ENCODE data around the gene LSM4.

The LSM4 gene

GRCh38 chr19:18278521-18279265 is 44.2 kb downstream of the LSM4 start:
- Histone ChIP-seq H3K4me3 (ENCODE audit: low read length) (peak overlapping the region; percentile 93), H3K4me1 (ENCODE audit: control insufficient read depth, low read length) (peaks cover 28% of the 10 kb centered on the region), H3K27ac (ENCODE audit: low read depth, low read length) (no peak overlapping the region), H3K4me2 (ENCODE audit: low read length) (peak overlapping the region; percentile 65), H3K36me3 (ENCODE audit: control insufficient read depth, low read length) (peaks cover 45% of the 10 kb centered on the region), H3K9me3 (ENCODE audit: control insufficient read depth, insufficient read depth, low read length) (no peaks in the 10 kb centered on the region), H3F3A (ENCODE audit: control insufficient read depth, insufficient read depth) (peaks cover 8% of the 10 kb centered on the region), H3K79me2 (ENCODE audit: control insufficient read depth, low read length) (peaks cover 62% of the 10 kb centered on the region), H4K20me1 (ENCODE audit: control insufficient read depth, insufficient read depth, low read depth, low read length) (peaks cover 22% of the 10 kb centered on the region), H3K27me3 (ENCODE audit: control insufficient read depth, low read length) (no peaks in the 10 kb centered on the region), H3K9me2 (replicated peaks; ENCODE audit: control insufficient read depth, low read length) (no peaks in the 10 kb centered on the region)
- no peak for TF ChIP-seq EZH2phosphoT487 (IDR thresholded peaks at IDR 0.05; ENCODE audit: borderline replicate concordance, low read length)
- peak; percentile 55 for TF ChIP-seq CTCF (IDR thresholded peaks at IDR 0.05; ENCODE audit: low read depth, low read length, poor library complexity, severe bottlenecking)

- H3K9me2 ChIP-seq (replicated peaks; ENCODE audit: control insufficient read depth, low read length) = no peaks in the 10 kb centered on the region
- H3F3A ChIP-seq (ENCODE audit: control insufficient read depth, insufficient read depth) = peaks cover 6% of the 10 kb centered on the region
- no peak overlapping the region for H3K27ac ChIP-seq (ENCODE audit: low read depth, low read length)
- TF ChIP-seq EZH2phosphoT487 (IDR thresholded peaks at IDR 0.05; ENCODE audit: borderline replicate concordance, low read length) = no peak
- H3K79me2 ChIP-seq (ENCODE audit: control insufficient read depth, low read length) = peaks cover 50% of the 10 kb centered on the region
- no peaks in the 10 kb centered on the region for H3K9me3 ChIP-seq (ENCODE audit: control insufficient read depth, insufficient read depth, low read length)
- H3K27me3 ChIP-seq (ENCODE audit: control insufficient read depth, low read length) = no peaks in the 10 kb centered on the region
- no peak overlapping the region for H3K4me2 ChIP-seq (ENCODE audit: low read length)
- no peak overlapping the region for H3K4me3 ChIP-seq (ENCODE audit: low read length)
- peaks cover 22% of the 10 kb centered on the region for H4K20me1 ChIP-seq (ENCODE audit: control insufficient read depth, insufficient read depth, low read depth, low read length)
- peaks cover 16% of the 10 kb centered on the region for H3K4me1 ChIP-seq (ENCODE audit: control insufficient read depth, low read length)
- H3K36me3 ChIP-seq (ENCODE audit: control insufficient read depth, low read length) = peaks cover 37% of the 10 kb centered on the region
Observed at GRCh38 chr19:18274781-18275356, 48.0 kb downstream of the LSM4 start.

- Histone ChIP-seq H3K4me3 (ENCODE audit: low read length) (no peak within 1 kb of the TSS), H3K27ac (ENCODE audit: low read depth, low read length) (no peak within 1 kb of the TSS), H4K20me1 (ENCODE audit: control insufficient read depth, insufficient read depth, low read depth, low read length) (peaks cover 22% of the 10 kb centered on the region), H3K79me2 (ENCODE audit: control insufficient read depth, low read length) (peaks cover 45% of the 10 kb centered on the region), H3K4me1 (ENCODE audit: control insufficient read depth, low read length) (peaks cover 15% of the 10 kb centered on the region), H3K4me2 (ENCODE audit: low read length) (no peak within 1 kb of the TSS), H3K27me3 (ENCODE audit: control insufficient read depth, low read length) (no peaks in the 10 kb centered on the region), H3K9me3 (ENCODE audit: control insufficient read depth, insufficient read depth, low read length) (no peaks in the 10 kb centered on the region), H3K9me2 (replicated peaks; ENCODE audit: control insufficient read depth, low read length) (no peaks in the 10 kb centered on the region), H3K36me3 (ENCODE audit: control insufficient read depth, low read length) (peaks cover 33% of the 10 kb centered on the region), H3F3A (ENCODE audit: control insufficient read depth, insufficient read depth) (peaks cover 7% of the 10 kb centered on the region)
- TF ChIP-seq CTCF (IDR thresholded peaks at IDR 0.05; ENCODE audit: low read depth, low read length, poor library complexity, severe bottlenecking) (no peak), EZH2phosphoT487 (IDR thresholded peaks at IDR 0.05; ENCODE audit: borderline replicate concordance, low read length) (no peak)
Observed at GRCh38 chr19:18274219-18274780, 48.6 kb downstream of the LSM4 start, which contains the start of gene IQCN. Gene IQCN, minus strand, starts transcription at chr19:18274452. Its CDS starts 4,974 bp downstream, at chr19:18269478.
